GM12878 (cell line): ENCODE results near the gene ZNF548. TPM values are rescaled to one million over a fixed set of nuclear protein-coding genes. Genes with fewer than 3 reads are reported as not detected.
A peak's percentile ranks its signal among the peaks of the same experiment; 100 is the strongest.

Experiments used
- ATAC-seq: fragments of 200-7000 bp; cut with Tn5 transposase; 3 replicates; pipeline ENCODE4 v1.9.1; 2020; ENCODE audit warnings: mild to moderate bottlenecking, moderate library complexity
- BruUV-seq: library from RNA; stranded (reverse); fragments of 400-500 nt; replicated peaks from 2 replicates; lab custom pipeline; 2021; lab: Mats Ljungman, UMichigan
- CTCF ChIA-PET: fragments of 300-600 bp; sonication (Branson Sonifier 250); formaldehyde crosslinking; extraction: SDS; loops from one replicate; lab custom pipeline; 2021; ENCODE audit warnings: inconsistent platforms; lab: Yijun Ruan, JAX
- POLR2A ChIA-PET: fragments of 350-600 bp; formaldehyde crosslinking; extraction: SDS; loops from one replicate; lab custom pipeline; 2021; ENCODE audit warnings: inconsistent platforms; lab: Charles Lee
- RAD21 ChIA-PET: fragments of 300-600 bp; sonication (Branson Sonifier 250); formaldehyde crosslinking; loops from one replicate; lab custom pipeline; 2023; ENCODE audit warnings: antibody characterized with exemption; ENCODE audit not compliant: unreplicated experiment; lab: Charles Lee
- SMC1A ChIA-PET: fragments of 300-600 bp; sonication (Branson Sonifier 250); formaldehyde crosslinking; loops from one replicate; lab custom pipeline; 2023; ENCODE audit not compliant: unreplicated experiment, uncharacterized antibody; lab: Charles Lee
- DNase-seq: peaks from one replicate; pipeline ENCODE4 v3.0.0-alpha.2; 2011; ENCODE audit warnings: low read depth, low spot score
- FAIRE-seq: peaks from 3 replicates; lab custom pipeline; 2011; peaks lifted over from hg19 to GRCh38; lab: Jason Lieb, UNC
- H2AFZ ChIP-seq: 2 replicates; pipeline ENCODE4 v1.6.0; 2011; ENCODE audit warnings: low read depth, low read length, control low read depth; ENCODE audit not compliant: control insufficient read depth
- H3K27ac ChIP-seq: 2 replicates; pipeline ENCODE4 v1.5.1; 2011; ENCODE audit warnings: control low read depth; ENCODE audit not compliant: control insufficient read depth, insufficient read depth
- H3K27me3 ChIP-seq, 2 experiments: replicated peaks in 1 of 2; 2 replicates each; pipeline versions ENCODE4 v1.6.0 to v1.6.1; 2011; ENCODE audit warnings: low read length in 1 of 2; ENCODE audit not compliant: control insufficient read depth in 2 of 2, insufficient read depth in 2 of 2
- H3K36me3 ChIP-seq, 2 experiments: 2 replicates each; pipeline ENCODE4 v1.5.1; 2011; ENCODE audit warnings: low read length in 1 of 2; ENCODE audit not compliant: control insufficient read depth in 2 of 2, insufficient read depth in 2 of 2
- H3K4me1 ChIP-seq: 2 replicates; pipeline ENCODE4 v1.6.1; 2011; ENCODE audit warnings: mild to moderate bottlenecking, low read length, moderate library complexity, mixed read lengths; ENCODE audit not compliant: control insufficient read depth, insufficient read depth
- H3K4me2 ChIP-seq: 2 replicates; pipeline ENCODE4 v1.6.0; 2011; ENCODE audit warnings: control low read depth; ENCODE audit not compliant: control insufficient read depth, insufficient read depth
- H3K4me3 ChIP-seq: fragments of 200-600 bp; sonication (generic); 2 replicates; pipeline ENCODE4 v1.5.1; 2016
- H3K79me2 ChIP-seq: 2 replicates; pipeline ENCODE4 v1.6.0; 2011; ENCODE audit warnings: low read length; ENCODE audit not compliant: control insufficient read depth, insufficient read depth
- H3K9ac ChIP-seq: 2 replicates; pipeline ENCODE4 v1.8.0; 2011; ENCODE audit warnings: low read length, control low read depth, mixed read lengths; ENCODE audit not compliant: control insufficient read depth, insufficient read depth
- H3K9me3 ChIP-seq: replicated peaks from 3 replicates; pipeline ENCODE4 v1.5.1; 2011; ENCODE audit warnings: mild to moderate bottlenecking, low read length; ENCODE audit not compliant: control insufficient read depth, insufficient read depth
- H4K20me1 ChIP-seq: 2 replicates; pipeline ENCODE4 v1.6.0; 2011; ENCODE audit not compliant: control insufficient read depth, insufficient read depth
- BHLHE40 ChIP-seq, 2 experiments: fragments of 450-650 bp in 1 of 2; IDR thresholded peaks; 2 replicates each; pipeline ENCODE4 v1.6.1; 2011 to 2017; ENCODE audit warnings: low read depth in 2 of 2, borderline replicate concordance in 1 of 2, improper control_type of control experiment in 1 of 2, low read length in 1 of 2, mild to moderate bottlenecking in 1 of 2
- CTCF ChIP-seq, 3 experiments: IDR thresholded peaks in 2 of 3; conservative IDR thresholded peaks in 1 of 3; 2 replicates each; pipeline ENCODE4 v1.5.1; 2011; ENCODE audit warnings: low read depth in 3 of 3, low read length in 3 of 3, mild to moderate bottlenecking in 3 of 3, control low read depth in 2 of 3, moderate library complexity in 2 of 3, inconsistent platforms in 1 of 3, mixed read lengths in 1 of 3; ENCODE audit not compliant: control insufficient read depth in 2 of 3, insufficient read depth in 1 of 3; ENCODE audit errors: extremely low read depth in 1 of 3
- IRF4 ChIP-seq: IDR thresholded peaks from 2 replicates; pipeline ENCODE4 v1.6.1; 2011; ENCODE audit warnings: low read depth, low read length
- NR2C2 ChIP-seq: IDR thresholded peaks from 2 replicates; pipeline ENCODE4 v1.6.1; 2011; ENCODE audit warnings: borderline replicate concordance, low read depth; ENCODE audit not compliant: control insufficient read depth, insufficient read length
- PAX5 ChIP-seq: IDR thresholded peaks from 2 replicates; pipeline ENCODE4 v1.6.1; 2011; ENCODE audit warnings: low read depth, low read length, borderline replicate concordance
- POLR2AphosphoS5 ChIP-seq: IDR thresholded peaks from 2 replicates; pipeline ENCODE4 v1.6.1; 2011; ENCODE audit warnings: mild to moderate bottlenecking, low read length, inconsistent platforms
- RAD21 ChIP-seq: IDR thresholded peaks from 2 replicates; pipeline ENCODE4 v1.6.1; 2011; ENCODE audit warnings: mild to moderate bottlenecking, low read depth, low read length, moderate library complexity; ENCODE audit not compliant: insufficient read depth
- RELA ChIP-seq: fragments of 450-650 bp; IDR thresholded peaks from 2 replicates; pipeline ENCODE4 v1.8.0; 2014; ENCODE audit warnings: borderline replicate concordance; ENCODE audit not compliant: partially characterized antibody
- RUNX3 ChIP-seq: IDR thresholded peaks from 2 replicates; pipeline ENCODE4 v1.6.1; 2012; ENCODE audit warnings: low read length, inconsistent platforms
- SMARCA5 ChIP-seq: fragments of 450-650 bp; IDR thresholded peaks from 2 replicates; pipeline ENCODE4 v1.6.1; 2017; ENCODE audit warnings: mild to moderate bottlenecking
- SMC3 ChIP-seq: IDR thresholded peaks from 2 replicates; pipeline ENCODE4 v1.6.1; 2011; ENCODE audit warnings: low read length, improper control_type of control experiment, borderline replicate concordance
- STAT3 ChIP-seq: IDR thresholded peaks from 2 replicates; pipeline ENCODE4 v1.6.1; 2011; ENCODE audit warnings: low read depth, low read length, improper control_type of control experiment
- TAF1 ChIP-seq: IDR thresholded peaks from 2 replicates; pipeline ENCODE4 v1.6.1; 2011; ENCODE audit warnings: mild to moderate bottlenecking, low read depth, low read length, borderline replicate concordance
- YY1 ChIP-seq: IDR thresholded peaks from 2 replicates; pipeline ENCODE4 v1.6.1; 2011; ENCODE audit warnings: low read depth, mild to moderate bottlenecking, low read length
- ZNF274 ChIP-seq: IDR thresholded peaks from one replicate; pipeline ENCODE4 v1.8.0; 2011; ENCODE audit not compliant: insufficient read length, insufficient read depth
- WGBS: methylation state at CpG from one replicate; pipeline ENCODE4 v1.1.6; 2016; ENCODE audit warnings: low lambda C conversion rate; ENCODE audit not compliant: insufficient replicate concordance, insufficient coverage; ENCODE audit errors: missing lambda C conversion rate; 5-methylcytosine and 5-hydroxymethylcytosine counted together
- in situ Hi-C: fragments of 300-500 bp; cut with MboI; formaldehyde crosslinking; loops from 9 replicates; pipeline ENCODE4 v1.14.3; 2018; ENCODE audit warnings: mixed read lengths
- intact Hi-C: fragments of 100-400 bp; cut with micrococcal nuclease; formaldehyde crosslinking; loops from one replicate; pipeline ENCODE4 v1.14.2; 2022; ENCODE audit not compliant: unreplicated experiment
- polyA plus RNA-seq, 11 experiments: library from polyadenylated mRNA; depleted of rRNA in 4 of 11; unstranded in 6 of 11; stranded (reverse) in 5 of 11; fragments of >200 nt; fragmentation: Nextera tagmentation in 4 of 11; fragmentation: Illumina TruSeq in 1 of 11; extraction: Ambion mirVana in 4 of 11; extraction: Trizol in 1 of 11; gene quantifications; 1 replicate in 1 of 11; 2 replicates in 10 of 11; pipeline versions ENCODE4 v1.2.1 to v1.2.3, GENCODE V29; 2011 to 2016; ENCODE audit warnings: inconsistent platforms in 2 of 11, missing spikeins in 2 of 11, low read depth in 1 of 11
- total RNA-seq, 4 experiments: library from RNA; depleted of rRNA in 3 of 4; stranded (reverse); fragments of >200 nt in 3 of 4; fragmentation: Illumina TruSeq in 1 of 4; extraction: Trizol in 1 of 4; gene quantifications; 2 replicates each; pipeline versions ENCODE4 v1.2.1 to v1.2.3, GENCODE V29; 2013 to 2021
- TF ChIP-seq, protein P1 (sequence below): fragments of 450-650 bp; IDR thresholded peaks from 2 replicates; pipeline ENCODE4 v1.6.1; 2016; ENCODE audit warnings: mild to moderate bottlenecking
- TF ChIP-seq, protein P2 (sequence below): IDR thresholded peaks from 2 replicates; pipeline ENCODE4 v1.6.1; 2012; ENCODE audit warnings: low read depth, low read length, improper control_type of control experiment

The ZNF548 gene
- total and polyA plus RNA-seq, 10 of the 15 experiments (the other 5 are each of a cell fraction or from before 2014, with no cell fraction given): 3.9 to 44.8 (median 16.5) TPM

GRCh38 chr19:57406516-57407123, 17.0 kb downstream of the ZNF548 start:
- Histone ChIP-seq H4K20me1 (no peaks in the 10 kb centered on the region), H3K79me2 (peaks cover 4% of the 10 kb centered on the region), H3K27me3 (no peaks in the 10 kb centered on the region), H3K4me1 (no peaks in the 10 kb centered on the region), H3K36me3 (0 out of 4 replicates have a peak, but pooled peaks cover 0 to 3% of the 10 kb centered on the region in 2 experiments), H3K9ac (no peak overlapping the region), H2AFZ (no peak overlapping the region; the same call in 1 of the 2 replicates), H3K9me3 (no peaks in the 10 kb centered on the region; the same call in 1 of the 3 replicates), H3K4me3 (no peak overlapping the region), H3K27ac (no peak overlapping the region), H3K4me2 (no peak overlapping the region)
- FAIRE-seq (no peak), DNase-seq (peak; percentile 17), ATAC-seq (peak; percentile 85)
- in situ Hi-C loops: no loop called here
- ChIA-PET RAD21 (no interaction called here), CTCF (interaction anchor here (0.6 to 3.1 kb wide), 15 partner anchors 9 to 497 kb away, joined by 3 to 8 read pairs (median 4); partner anchors contain the start of genes TRAPPC2B, ZIM3, ZNF304 and ZNF547), POLR2A (no interaction called here), SMC1A (interaction anchor here (0.6 to 2.0 kb wide), 4 partner anchors 12 to 412 kb away, joined by 3 to 9 read pairs (median 4); partner anchors contain the start of gene ZNF548)
- under 1% methylated on average over 8 of the region's 8 CpGs for WGBS
- TF ChIP-seq BHLHE40 (IDR thresholded peaks at IDR 0.05; ENCODE audit: borderline replicate concordance in 1 of 2, low read depth in 2 of 2, low read length in 1 of 2) (peak in 1 of 2 experiments; percentile 38; a peak in 1 of 4 replicates), PAX5 (0 out of 2 replicates have a peak, but pooled peaks have one; percentile 24), CTCF (IDR thresholded peaks at IDR 0.05 in 2 of 3, conservative IDR thresholded peaks at IDR 0.05 in 1 of 3; ENCODE audit: control insufficient read depth in 2 of 3, extremely low read depth in 1 of 3, insufficient read depth in 1 of 3, low read depth in 3 of 3, low read length in 3 of 3) (peak; percentile 70 to 89 (median 88)), TAF1 (no peak), RELA (peak; percentile 25), YY1 (peak; percentile 71; the same call in 1 of the 2 replicates), POLR2AphosphoS5 (no peak), IRF4 (0 out of 2 replicates have a peak, but pooled peaks have one; percentile 11), STAT3 (no peak), ZNF274 (no peak), RAD21 (peak; percentile 86), NR2C2 (no peak), RUNX3 (peak; percentile 56), SMC3 (peak; percentile 79), SMARCA5 (peak; percentile 64; the same call in 1 of the 2 replicates)
- TF ChIP-seq, protein P1, sequence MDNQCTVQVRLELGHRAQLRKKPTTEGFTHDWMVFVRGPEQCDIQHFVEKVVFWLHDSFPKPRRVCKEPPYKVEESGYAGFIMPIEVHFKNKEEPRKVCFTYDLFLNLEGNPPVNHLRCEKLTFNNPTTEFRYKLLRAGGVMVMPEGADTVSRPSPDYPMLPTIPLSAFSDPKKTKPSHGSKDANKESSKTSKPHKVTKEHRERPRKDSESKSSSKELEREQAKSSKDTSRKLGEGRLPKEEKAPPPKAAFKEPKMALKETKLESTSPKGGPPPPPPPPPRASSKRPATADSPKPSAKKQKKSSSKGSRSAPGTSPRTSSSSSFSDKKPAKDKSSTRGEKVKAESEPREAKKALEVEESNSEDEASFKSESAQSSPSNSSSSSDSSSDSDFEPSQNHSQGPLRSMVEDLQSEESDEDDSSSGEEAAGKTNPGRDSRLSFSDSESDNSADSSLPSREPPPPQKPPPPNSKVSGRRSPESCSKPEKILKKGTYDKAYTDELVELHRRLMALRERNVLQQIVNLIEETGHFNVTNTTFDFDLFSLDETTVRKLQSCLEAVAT: 0 out of 2 replicates have a peak, but pooled peaks have one; percentile 31
- TF ChIP-seq, protein P2, sequence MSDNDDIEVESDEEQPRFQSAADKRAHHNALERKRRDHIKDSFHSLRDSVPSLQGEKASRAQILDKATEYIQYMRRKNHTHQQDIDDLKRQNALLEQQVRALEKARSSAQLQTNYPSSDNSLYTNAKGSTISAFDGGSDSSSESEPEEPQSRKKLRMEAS: no peak
- BruUV-seq: no TSS peak
- intact Hi-C loops: loop anchor here (2.0 to 10.0 kb wide), 2 partner anchors 172 to 478 kb away; partner anchors contain the start of genes ZNF416 and ZNF814
